ENCODE measurements around the gene ERN2.

DNA sequence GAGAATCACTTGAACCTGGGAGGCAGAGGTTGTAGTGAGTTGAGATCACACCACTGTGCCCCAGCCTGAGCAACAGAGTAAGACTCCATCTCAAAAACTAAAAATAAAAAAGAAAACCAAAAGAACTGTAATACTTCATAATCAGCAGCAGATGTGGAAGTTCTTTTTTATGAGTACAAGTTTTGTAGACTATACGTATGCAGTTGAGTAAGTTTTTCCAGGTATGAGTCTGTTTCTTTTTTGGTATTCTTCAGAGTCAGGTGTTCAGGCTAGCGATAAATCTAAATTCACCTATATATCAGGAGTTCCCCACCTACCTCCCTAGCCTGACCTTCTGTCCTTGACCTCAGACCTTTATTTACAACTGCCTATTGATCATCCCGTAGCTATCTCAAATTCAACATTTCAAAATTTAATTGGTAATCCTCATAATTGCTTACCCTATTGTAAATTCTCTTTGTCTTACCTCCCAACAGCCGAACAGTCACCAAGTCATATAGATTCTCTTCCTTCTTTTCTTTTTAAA lies 61.0 kb downstream of the ERN2 start:
- no peak for TF ChIP-seq POLR2A (IDR thresholded peaks at IDR 0.05)
- TF ChIP-seq, protein P1, sequence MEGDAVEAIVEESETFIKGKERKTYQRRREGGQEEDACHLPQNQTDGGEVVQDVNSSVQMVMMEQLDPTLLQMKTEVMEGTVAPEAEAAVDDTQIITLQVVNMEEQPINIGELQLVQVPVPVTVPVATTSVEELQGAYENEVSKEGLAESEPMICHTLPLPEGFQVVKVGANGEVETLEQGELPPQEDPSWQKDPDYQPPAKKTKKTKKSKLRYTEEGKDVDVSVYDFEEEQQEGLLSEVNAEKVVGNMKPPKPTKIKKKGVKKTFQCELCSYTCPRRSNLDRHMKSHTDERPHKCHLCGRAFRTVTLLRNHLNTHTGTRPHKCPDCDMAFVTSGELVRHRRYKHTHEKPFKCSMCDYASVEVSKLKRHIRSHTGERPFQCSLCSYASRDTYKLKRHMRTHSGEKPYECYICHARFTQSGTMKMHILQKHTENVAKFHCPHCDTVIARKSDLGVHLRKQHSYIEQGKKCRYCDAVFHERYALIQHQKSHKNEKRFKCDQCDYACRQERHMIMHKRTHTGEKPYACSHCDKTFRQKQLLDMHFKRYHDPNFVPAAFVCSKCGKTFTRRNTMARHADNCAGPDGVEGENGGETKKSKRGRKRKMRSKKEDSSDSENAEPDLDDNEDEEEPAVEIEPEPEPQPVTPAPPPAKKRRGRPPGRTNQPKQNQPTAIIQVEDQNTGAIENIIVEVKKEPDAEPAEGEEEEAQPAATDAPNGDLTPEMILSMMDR (IDR thresholded peaks at IDR 0.05): no peak
- no peak for TF ChIP-seq POLR2AphosphoS5 (IDR thresholded peaks at IDR 0.05; ENCODE audit: insufficient read depth in 1 of 2, low read depth in 1 of 2)

Data from vagina (tissue), 2 donors.